NB4 (cell line): Measurements from ENCODE around the gene EHMT1.

Experiments
- MYC ChIP-seq: IDR thresholded peaks from 2 replicates; pipeline ENCODE4 v1.6.1; 2011; ENCODE audit warnings: low read depth, low read length
- POLR2A ChIP-seq: IDR thresholded peaks from 2 replicates; pipeline ENCODE4 v1.6.1; 2011; ENCODE audit warnings: mild to moderate bottlenecking; ENCODE audit not compliant: insufficient read length; ENCODE audit errors: extremely low read depth
- TF ChIP-seq, protein P1 (sequence below): IDR thresholded peaks from one replicate; pipeline ENCODE4 v1.5.1; 2012; ENCODE audit warnings: low read depth, low read length
- TF ChIP-seq, protein P2 (sequence below): IDR thresholded peaks from 2 replicates; pipeline ENCODE4 v1.6.1; 2011; ENCODE audit warnings: low read depth, low read length

DNA sequence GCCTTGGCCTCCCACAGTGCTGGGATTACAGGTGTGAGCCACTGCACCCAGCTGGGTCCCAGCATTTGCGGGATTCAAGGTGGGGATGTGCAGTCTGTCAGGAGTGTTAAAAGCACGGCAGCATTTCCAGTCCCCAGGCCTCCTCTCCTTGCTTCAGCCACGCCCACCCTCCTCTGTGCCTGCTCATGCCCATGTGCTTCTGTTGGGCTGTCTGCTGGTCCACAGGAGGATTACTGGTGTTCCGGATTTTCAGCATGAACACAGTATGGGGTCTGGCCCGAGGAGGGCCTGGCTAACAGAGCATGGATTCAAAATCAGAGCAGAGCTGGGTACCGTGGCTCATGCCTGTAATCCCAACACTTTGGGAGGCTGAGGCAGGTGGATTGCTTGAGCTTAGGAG, 7.9 kb upstream of the EHMT1 start:
- TF ChIP-seq POLR2A (no peak), MYC (no peak)
- TF ChIP-seq, protein P1, sequence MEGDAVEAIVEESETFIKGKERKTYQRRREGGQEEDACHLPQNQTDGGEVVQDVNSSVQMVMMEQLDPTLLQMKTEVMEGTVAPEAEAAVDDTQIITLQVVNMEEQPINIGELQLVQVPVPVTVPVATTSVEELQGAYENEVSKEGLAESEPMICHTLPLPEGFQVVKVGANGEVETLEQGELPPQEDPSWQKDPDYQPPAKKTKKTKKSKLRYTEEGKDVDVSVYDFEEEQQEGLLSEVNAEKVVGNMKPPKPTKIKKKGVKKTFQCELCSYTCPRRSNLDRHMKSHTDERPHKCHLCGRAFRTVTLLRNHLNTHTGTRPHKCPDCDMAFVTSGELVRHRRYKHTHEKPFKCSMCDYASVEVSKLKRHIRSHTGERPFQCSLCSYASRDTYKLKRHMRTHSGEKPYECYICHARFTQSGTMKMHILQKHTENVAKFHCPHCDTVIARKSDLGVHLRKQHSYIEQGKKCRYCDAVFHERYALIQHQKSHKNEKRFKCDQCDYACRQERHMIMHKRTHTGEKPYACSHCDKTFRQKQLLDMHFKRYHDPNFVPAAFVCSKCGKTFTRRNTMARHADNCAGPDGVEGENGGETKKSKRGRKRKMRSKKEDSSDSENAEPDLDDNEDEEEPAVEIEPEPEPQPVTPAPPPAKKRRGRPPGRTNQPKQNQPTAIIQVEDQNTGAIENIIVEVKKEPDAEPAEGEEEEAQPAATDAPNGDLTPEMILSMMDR, result no peak
- TF ChIP-seq, protein P2, sequence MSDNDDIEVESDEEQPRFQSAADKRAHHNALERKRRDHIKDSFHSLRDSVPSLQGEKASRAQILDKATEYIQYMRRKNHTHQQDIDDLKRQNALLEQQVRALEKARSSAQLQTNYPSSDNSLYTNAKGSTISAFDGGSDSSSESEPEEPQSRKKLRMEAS, result no peak
